Activated CD4-positive, CD25-positive, alpha-beta regulatory T cell (primary cell): ENCODE data around the gene TKFC.

Experiments
- DNase-seq, 4 experiments: peaks; one replicate each; lab custom pipeline; 2025; lab: John Stamatoyannopoulos, UW

The TKFC gene

DNA sequence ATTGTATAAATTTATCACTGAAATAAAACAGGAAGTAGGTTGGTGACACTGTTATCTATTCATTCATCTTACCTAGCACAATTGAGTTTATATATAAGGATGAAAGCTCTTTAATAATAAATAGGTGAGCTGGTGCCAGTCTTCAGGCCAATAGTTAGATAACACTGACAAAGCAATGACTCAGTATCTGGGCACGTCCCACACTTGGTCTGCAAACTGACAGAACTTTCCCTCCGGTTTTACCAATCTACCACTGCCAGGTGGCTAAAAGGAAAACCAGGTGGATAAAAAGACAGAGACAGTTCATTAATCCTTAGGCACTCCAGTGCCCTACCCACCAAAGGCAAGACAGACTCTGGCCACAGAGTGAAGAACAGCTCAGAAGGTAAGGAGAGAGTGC lies 17.8 kb upstream of the TKFC start:
- DNase-seq: no peak

DNA sequence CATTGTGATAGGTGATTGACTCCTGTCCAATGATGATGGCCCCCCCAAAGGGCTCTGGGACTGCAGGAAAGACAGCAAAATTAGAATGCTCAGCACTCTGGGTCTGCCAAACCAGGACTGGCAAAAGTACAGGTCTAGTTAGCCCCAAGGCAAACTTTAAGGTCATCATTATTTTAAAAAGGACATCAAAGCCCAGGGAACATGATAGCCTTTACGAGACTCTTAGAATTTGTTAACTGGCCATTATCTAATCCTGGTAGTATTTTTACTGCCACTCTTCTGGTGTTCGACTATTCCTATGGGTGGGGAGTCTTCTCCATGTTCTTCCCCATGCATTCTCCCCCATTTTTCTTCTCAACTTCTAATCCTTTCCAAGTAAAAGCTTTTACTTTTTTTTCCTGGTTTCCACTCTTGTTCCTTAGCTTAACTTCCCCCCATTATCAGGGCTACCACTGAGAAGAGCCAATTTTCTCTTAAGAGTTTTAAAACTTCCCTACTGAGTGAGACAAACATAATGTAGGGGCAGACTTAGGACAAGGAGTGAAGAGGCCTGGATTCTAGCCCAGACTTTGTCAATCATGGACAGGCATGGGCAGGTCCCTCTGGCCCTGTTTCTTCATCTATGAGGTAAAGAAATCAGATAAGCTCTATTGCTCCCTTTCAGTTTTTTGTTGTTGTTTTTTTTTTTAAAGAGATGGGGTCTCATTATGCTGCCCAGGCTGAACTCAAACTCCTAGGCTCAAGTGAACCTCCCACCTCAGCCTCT lies 7.2 kb upstream of the TKFC start:
- no peak for DNase-seq

DNA sequence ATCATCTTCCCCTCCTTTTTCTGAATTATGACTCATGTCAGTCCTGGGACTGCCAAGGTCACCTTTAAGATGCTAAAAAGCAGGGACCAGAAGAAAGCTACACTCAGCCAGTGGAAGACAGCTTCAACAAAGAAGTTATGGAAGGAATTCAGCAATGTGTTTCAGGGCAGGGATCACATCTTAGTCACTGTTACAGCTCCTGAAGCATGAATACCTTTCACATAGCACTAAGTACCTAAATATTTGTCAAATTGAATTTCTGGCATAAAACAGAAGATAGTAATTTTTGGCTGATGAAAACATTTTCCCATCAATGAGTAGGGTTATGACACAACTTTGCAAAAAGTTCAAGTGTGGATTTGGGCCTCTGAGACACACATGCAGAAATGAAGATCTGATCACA lies 5.4 kb upstream of the TKFC start:
- no peak for DNase-seq

- no peak for DNase-seq
Observed at GRCh38 chr11:61328351-61328750, 4.7 kb upstream of the TKFC start.

DNA sequence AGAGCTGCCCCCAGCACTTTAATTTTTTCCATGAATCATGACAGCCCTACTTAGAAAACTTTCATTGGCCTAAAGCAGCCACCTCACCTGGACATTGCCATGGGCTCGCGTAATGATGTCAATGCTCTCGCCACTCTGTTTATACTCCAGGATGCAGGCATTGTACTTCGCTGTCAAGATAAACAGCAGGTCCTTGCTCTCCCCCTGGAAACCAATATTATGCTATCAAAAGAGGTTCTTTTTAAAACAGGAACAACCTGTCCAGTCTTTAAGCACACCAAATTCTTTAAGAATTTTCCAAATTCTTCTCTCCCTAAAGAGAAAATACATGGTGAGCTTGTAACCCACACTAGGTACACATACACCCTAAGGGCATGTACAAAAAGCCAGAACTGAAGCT lies 3.2 kb upstream of the TKFC start:
- no peak for DNase-seq

DNA sequence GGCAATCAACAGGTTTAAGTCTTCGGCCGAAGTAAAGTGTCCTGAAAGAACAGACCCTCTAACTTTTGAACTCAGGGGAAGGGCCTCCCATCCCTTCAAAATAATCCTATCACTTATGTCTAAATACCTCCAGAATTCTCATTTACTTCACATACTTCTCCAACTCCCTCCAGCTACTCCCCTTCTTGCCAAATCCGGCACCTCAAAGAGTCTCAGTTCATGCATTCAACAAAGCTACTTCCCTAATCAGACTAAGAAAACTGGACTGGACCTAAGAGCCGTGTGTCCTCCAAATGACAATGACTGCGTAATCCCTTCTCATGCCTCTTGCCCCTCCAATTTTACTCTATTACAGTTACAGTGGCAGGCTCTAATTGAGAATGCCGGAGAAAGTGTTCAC lies 1.4 kb upstream of the TKFC start:
- no peak for DNase-seq

- DNase-seq: no peak
Observed at GRCh38 chr11:61332281-61332796, 689 bp upstream of the TKFC start.

DNA sequence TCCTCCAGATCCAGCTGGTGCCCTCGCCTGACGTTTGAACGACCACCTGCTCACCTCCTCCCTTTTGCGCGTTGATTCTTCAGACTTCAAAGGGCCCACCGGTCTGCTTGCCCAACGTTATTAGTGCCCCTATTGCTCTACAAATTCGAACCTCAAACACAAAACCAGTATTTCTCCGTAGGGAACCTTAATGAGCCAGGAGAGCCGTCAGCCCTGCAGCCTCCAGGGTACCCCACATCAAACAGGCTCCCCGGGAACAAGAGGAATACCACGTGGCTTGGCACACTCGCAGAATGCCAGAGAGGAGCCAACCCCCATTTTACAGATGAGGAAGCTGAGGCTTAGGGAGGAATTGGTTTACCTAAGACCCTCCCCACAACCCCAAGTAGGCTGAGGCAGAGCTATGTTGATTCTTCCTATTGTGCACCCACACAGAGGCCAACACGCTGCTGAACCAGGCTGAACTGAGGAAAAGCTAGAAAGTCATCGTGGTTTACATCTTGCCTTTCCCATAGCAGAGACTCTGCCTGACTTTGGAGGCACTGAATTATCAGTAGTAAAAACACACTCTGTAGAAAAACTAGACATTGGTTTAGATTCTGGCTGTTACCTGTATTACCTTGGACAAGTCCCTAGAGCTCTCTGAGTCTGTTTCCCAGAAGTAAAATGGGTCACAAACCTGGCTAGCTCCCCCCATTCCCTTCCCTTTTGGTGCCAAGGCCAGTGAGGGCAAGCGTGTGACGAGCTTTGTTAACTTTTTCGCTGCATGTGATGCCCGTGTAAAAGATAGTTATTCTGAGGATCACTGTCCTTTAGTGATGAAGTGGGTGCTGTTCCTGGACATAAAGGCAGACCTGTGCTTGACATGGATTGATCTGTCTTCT lies 764 bp downstream of the TKFC start:
- no peak for DNase-seq

DNA sequence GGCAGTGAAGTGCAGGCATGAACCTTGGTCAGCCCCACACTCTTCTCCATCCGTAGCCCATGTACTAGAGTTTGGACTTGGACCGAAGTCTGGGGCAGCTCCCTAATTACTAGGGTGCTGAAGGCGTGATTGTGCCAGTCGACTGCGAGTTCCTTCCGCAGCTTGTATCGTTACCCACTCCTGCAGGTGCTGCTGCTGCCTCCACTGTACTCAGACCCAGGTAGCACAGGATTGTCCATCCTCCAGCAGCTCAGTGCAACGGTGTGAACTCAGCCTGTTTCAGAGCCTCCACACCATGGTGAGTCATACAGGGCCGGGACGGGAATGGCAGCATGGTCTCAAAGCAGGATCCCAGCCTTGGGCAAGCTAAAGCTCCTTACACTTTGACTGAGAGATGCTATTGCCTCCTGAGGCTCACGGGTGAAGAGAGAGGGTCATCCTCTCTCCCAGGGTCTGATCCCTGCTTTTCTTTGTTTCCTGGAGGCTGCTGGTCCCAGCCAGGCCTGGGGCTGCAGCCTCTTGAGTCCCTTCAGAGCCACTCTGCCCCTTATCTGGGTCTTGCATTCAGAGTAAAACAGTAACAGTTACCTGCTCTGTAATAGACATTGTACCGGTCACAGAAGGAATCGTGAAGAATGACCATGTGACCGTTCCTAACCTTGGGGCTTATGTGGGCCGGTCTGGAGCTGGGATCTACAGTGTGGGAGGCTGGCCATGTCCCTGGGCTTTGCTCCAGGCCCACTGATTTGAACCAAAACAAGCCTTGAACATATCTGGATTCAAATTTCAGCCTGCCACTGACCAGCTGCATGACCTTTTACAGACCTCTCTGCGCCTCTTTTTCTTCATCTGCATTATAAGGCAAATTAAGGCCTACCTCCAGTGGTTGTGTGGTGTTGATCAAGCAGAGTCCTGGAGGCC lies 1.7 kb downstream of the TKFC start:
- no peak for DNase-seq

DNA sequence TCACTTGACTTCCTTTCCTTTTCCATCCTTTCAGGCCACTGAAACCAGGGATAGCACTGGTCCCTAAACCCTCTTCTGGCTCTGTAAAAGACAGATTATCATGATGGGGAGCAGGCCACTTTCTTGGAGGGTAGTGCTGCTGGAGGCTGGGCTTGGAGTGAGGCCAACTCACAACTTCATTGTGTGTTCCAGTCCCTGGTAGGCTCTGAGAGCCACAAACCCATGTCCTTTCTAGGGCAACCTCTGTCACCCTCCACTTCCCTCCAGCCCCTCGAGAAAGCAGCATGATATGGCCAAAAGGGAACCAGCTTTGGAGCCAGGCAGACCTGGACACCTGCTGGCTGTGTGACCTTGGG lies 2.3 kb downstream of the TKFC start:
- DNase-seq: no peak

GRCh38 chr11:61336171-61336935 lies 3.3 kb downstream of the TKFC start:
- peak; percentile 47 to 74 (median 66) for DNase-seq

GRCh38 chr11:61337706-61338470 lies 4.9 kb downstream of the TKFC start:
- no peak for DNase-seq

GRCh38 chr11:61338783-61339489 lies 5.9 kb downstream of the TKFC start:
- DNase-seq: no peak

DNA sequence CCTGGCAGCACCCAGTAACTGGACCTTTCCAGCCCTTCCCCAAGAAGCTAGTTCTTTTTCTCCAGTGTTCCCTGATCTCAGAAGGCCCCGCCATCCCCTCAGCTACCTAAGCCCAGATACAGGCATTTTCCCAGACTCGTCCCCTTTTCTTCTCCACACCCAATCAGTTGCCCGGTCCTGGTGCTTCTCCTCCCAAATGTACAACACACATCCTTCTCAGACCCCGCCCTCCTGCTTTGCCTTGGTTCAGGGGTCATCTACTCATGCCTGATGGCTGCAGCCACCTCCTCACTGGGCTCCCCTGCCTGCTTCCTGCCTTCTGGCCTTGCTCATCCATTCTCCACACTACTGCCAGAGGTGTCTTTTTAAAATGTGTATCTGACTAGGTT lies 6.5 kb downstream of the TKFC start:
- DNase-seq: no peak

GRCh38 chr11:61340979-61341378 lies 8.0 kb downstream of the TKFC start:
- DNase-seq: no peak

- DNase-seq: no peak
Observed at GRCh38 chr11:61341706-61342105, 8.7 kb downstream of the TKFC start.

DNA sequence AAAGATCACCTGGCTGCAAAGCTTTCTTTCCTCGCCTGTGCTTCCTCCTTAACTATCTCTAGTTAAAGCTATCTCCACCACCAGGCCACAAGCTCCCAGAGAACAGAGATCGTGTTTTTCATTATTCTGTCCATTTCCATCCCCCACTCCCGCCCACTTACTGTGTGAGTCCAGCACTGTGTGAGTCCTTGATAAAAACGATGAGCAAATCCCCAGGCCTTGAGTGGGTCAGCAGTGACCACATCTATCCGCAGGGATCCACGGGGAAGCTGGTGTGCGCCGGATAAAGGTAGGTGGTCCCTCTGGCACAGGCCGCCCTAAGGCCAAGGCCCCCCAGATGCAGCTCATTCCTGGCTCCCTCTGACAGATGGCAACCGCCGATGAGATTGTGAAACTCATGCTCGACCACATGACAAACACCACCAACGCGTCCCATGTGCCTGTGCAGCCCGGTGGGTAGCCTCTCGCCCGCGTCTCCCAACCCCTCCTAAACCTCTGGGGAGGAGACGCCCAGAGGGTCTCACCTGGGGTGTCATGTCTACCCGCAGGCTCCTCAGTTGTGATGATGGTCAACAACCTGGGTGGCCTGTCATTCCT lies 9.3 kb downstream of the TKFC start:
- no peak for DNase-seq

DNA sequence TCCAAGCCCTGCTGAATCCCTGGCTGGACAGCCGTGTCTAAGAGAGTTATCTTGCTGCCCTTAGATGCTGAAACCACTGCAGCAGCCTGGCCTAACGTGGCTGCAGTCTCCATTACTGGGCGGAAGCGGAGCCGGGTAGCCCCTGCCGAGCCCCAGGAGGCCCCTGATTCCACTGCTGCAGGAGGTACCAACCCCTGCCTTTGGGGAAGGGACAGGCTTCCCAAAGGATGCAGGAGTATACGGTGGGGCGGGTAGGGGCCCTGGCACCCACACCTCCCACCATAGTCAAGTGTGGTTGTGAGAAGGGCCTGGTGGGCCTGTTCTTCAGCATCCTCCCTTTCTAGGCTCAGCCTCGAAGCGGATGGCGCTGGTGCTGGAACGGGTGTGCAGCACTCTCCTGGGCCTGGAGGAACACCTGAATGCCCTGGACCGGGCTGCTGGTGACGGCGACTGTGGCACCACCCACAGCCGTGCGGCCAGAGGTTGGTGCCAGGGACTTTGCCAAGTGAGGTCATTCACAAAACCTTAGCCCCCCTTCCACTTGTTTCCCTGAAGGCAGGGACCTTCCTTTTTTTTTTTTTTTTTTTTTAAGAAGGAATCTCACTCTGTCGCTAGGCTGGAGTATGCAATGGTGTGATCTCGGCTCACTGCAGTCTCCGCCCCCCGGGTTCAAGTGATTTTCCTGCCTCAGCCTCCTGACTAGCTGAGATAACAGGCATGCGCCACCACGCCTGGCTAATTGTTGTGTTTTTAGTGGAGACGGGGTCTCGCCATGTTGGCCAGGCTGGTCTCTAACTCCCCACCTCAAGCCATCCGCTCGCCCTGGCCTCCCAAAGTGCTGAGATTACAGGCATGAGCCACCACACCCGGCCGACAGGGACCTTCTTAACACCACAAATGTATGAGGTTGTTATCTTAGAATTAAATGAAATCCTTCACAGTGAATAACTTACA lies 11.0 kb downstream of the TKFC start:
- no peak for DNase-seq
